A549 treated with dexamethasone at 1 μM for 4 hours (cell line): ENCODE measurements around the gene JADE2. TPM values are rescaled to one million over a fixed set of nuclear protein-coding genes. Genes with fewer than 3 reads are reported as not detected.

ENCODE experiments used
- total RNA-seq: library from RNA; stranded (reverse); fragments of 200-300 nt; extraction: Qiagen RNA extraction; gene quantifications from 5 replicates; pipeline ENCODE4 v1.2.3, GENCODE V29; 2022

Gene JADE2
- 25.8 to 42.7 TPM (median 40.1 TPM) in 5 replicates for total RNA-seq

DNA sequence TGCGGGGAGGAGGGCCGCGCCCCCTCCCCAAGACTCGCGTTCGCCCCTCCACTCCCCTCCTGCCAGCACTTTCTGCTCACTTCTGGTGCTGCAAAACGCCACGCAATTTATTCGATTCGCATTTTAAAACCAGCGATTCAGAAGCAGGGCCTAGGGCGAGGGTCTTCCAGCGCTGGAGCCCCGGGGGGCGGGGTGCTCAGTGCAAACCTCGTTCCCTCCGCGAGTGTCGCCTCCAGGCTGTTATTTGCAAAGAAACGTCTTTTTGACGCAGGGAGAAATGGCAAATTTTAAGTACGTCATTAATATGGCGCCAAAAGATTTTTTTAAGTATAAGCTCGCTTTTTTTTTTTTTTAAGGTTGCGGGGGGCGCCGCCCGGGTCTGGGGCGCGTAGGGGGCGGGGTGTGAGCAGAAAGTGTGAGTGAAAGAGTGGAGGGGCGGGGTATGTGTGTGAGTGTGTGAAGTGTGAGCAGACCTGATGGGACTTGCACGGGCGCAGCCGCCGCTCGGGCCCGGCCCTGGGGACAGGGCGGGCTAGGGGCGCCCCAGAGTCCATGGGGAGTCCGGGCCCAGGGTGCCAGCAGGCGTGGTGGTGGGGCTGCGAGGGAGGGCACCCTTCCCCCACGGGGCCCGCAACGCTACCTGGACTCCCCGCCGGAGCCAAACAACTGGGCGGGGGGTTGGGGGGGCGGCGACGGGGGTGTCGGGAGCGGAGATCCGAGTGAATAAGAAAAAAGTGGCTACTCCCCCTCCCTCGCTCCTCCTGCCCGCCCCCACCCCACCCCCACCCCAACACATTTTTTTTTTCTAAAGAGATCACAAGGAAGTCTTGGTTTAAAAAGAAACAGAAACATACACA, at the start of gene JADE2:
Gene JADE2, plus strand, starts transcription at position 845 of the 857 bp plus-strand sequence. CDS start 10,188 bp downstream, outside the sequence.

Other genes with a start within 250 kb of the JADE2 start
- 1.1 to 2.0 TPM (median 1.7 TPM) in 5 replicates for gene CDKL3, start 158.5 kb upstream of the JADE2 start, total RNA-seq
- gene UBE2B, start 154.1 kb upstream of the JADE2 start, total RNA-seq, result 52.5 to 69.5 TPM (median 59.5 TPM) in 5 replicates
- 39.2 to 46.6 TPM (median 45.7 TPM) in 5 replicates for gene CDKN2AIPNL, start 113.8 kb upstream of the JADE2 start, total RNA-seq
- 46.1 to 65.9 TPM (median 50.4 TPM) in 5 replicates for gene SAR1B, start 107.2 kb downstream of the JADE2 start, total RNA-seq
- 10.8 to 18.5 TPM (median 17.5 TPM) in 5 replicates for gene SEC24A, start 123.1 kb downstream of the JADE2 start, total RNA-seq
- gene CAMLG, start 212.9 kb downstream of the JADE2 start, total RNA-seq, result 21.6 to 26.8 TPM (median 25.9 TPM) in 5 replicates
- gene DDX46, start 233.1 kb downstream of the JADE2 start, total RNA-seq, result 58.2 to 77.1 TPM (median 72.3 TPM) in 5 replicates